HepG2 (cell line): Measurements from ENCODE around the gene DCTN3. TPM values are rescaled to one million over a fixed set of nuclear protein-coding genes. Genes with fewer than 3 reads are reported as not detected.

Experiments
- FOXP4 ChIP-seq: sonication (generic); formaldehyde crosslinking; IDR thresholded peaks from 2 replicates; pipeline ENCODE4 v1.4.0; 2020; ENCODE audit warnings: missing genetic modification reagents
- HHEX ChIP-seq: IDR thresholded peaks from 2 replicates; pipeline ENCODE4 v1.6.1; 2016; ENCODE audit warnings: control low read depth
- HMG20B ChIP-seq: conservative IDR thresholded peaks from 2 replicates; pipeline ENCODE4 v1.6.1; 2016; ENCODE audit warnings: missing genetic modification reagents, missing compliant biosample characterization
- MYNN ChIP-seq: sonication (generic); formaldehyde crosslinking; IDR thresholded peaks from 2 replicates; pipeline ENCODE4 v1.4.0; 2020; ENCODE audit warnings: mild to moderate bottlenecking, low read depth, missing genetic modification reagents
- SP2 ChIP-seq: sonication (generic); formaldehyde crosslinking; IDR thresholded peaks from 2 replicates; pipeline ENCODE4 v1.5.1; 2020; ENCODE audit warnings: mild to moderate bottlenecking, missing genetic modification reagents
- SRSF9 ChIP-seq: fragments of 200-400 bp; formaldehyde crosslinking; IDR thresholded peaks from 2 replicates; pipeline ENCODE4 v1.6.1; 2018; ENCODE audit warnings: borderline replicate concordance, mild to moderate bottlenecking, low read depth, low read length; ENCODE audit not compliant: insufficient read depth, poor library complexity, severe bottlenecking
- ZBTB14 ChIP-seq: sonication (generic); formaldehyde crosslinking; IDR thresholded peaks from 2 replicates; pipeline ENCODE4 v1.4.0; 2020; ENCODE audit warnings: missing genetic modification reagents
- ZFP91 ChIP-seq: sonication (generic); formaldehyde crosslinking; IDR thresholded peaks from 2 replicates; pipeline ENCODE4 v1.9.0; 2022; ENCODE audit warnings: missing genetic modification reagents, mild to moderate bottlenecking, borderline replicate concordance
- ZMYM4 ChIP-seq: sonication (generic); formaldehyde crosslinking; IDR thresholded peaks from 2 replicates; pipeline ENCODE4 v1.8.1; 2023; ENCODE audit warnings: mild to moderate bottlenecking, missing genetic modification reagents
- ZNF232 ChIP-seq: sonication (generic); formaldehyde crosslinking; IDR thresholded peaks from 2 replicates; pipeline ENCODE4 v1.4.0; 2020; ENCODE audit warnings: missing genetic modification reagents, borderline replicate concordance
- polyA plus RNA-seq, 8 experiments: library from polyadenylated mRNA; depleted of rRNA in 3 of 8; stranded (reverse) in 7 of 8; unstranded in 1 of 8; fragments of >200 nt; fragmentation: Illumina TruSeq in 4 of 8; extraction: Trizol in 4 of 8; gene quantifications; 2 replicates each; pipeline versions ENCODE4 v1.2.1 to v1.2.3, GENCODE V29; 2011 to 2016; ENCODE audit warnings: low read depth in 4 of 8, missing spikeins in 1 of 8, mixed read lengths in 1 of 8; ENCODE audit not compliant: insufficient read depth in 1 of 8
- total RNA-seq, 5 experiments: library from RNA; depleted of rRNA; stranded (reverse); fragments of >200 nt; fragmentation: Illumina TruSeq; extraction: Trizol; gene quantifications; 2 replicates each; pipeline ENCODE4 v1.2.3, GENCODE V29; 2016; ENCODE audit warnings: low read depth in 1 of 5

Gene DCTN3
- total and polyA plus RNA-seq, 2 of the 13 experiments (the other 11 are each of a cell fraction or from before 2014, with no cell fraction given): 27.4 to 34.5 TPM

GRCh38 chr9:34568133-34568532 lies 52.2 kb downstream of the DCTN3 start (continued):
- TF ChIP-seq ZMYM4 (CRISPR knock-in tag): no peak
- no peak for TF ChIP-seq HMG20B (CRISPR knock-in tag)
- no peak for TF ChIP-seq SRSF9
- TF ChIP-seq FOXP4 (CRISPR knock-in tag): no peak
- TF ChIP-seq HHEX (CRISPR knock-in tag): no peak
- TF ChIP-seq SP2 (CRISPR knock-in tag): no peak
- TF ChIP-seq ZFP91 (CRISPR knock-in tag): no peak
- no peak for TF ChIP-seq MYNN (CRISPR knock-in tag)
- no peak for TF ChIP-seq ZBTB14
- no peak for TF ChIP-seq ZNF232 (CRISPR knock-in tag)
- TF ChIP-seq, all 625 proteins: peak for 0
